GM21576 (cell line): Measurements from ENCODE around the gene MYOD1.

Source experiments
- ATAC-seq: cut with Tn5 transposase; IDR thresholded peaks from one replicate; pipeline ENCODE4 v1.9.1; 2021; ENCODE audit warnings: mild to moderate bottlenecking, moderate library complexity; ENCODE audit not compliant: unreplicated experiment

The MYOD1 gene

DNA sequence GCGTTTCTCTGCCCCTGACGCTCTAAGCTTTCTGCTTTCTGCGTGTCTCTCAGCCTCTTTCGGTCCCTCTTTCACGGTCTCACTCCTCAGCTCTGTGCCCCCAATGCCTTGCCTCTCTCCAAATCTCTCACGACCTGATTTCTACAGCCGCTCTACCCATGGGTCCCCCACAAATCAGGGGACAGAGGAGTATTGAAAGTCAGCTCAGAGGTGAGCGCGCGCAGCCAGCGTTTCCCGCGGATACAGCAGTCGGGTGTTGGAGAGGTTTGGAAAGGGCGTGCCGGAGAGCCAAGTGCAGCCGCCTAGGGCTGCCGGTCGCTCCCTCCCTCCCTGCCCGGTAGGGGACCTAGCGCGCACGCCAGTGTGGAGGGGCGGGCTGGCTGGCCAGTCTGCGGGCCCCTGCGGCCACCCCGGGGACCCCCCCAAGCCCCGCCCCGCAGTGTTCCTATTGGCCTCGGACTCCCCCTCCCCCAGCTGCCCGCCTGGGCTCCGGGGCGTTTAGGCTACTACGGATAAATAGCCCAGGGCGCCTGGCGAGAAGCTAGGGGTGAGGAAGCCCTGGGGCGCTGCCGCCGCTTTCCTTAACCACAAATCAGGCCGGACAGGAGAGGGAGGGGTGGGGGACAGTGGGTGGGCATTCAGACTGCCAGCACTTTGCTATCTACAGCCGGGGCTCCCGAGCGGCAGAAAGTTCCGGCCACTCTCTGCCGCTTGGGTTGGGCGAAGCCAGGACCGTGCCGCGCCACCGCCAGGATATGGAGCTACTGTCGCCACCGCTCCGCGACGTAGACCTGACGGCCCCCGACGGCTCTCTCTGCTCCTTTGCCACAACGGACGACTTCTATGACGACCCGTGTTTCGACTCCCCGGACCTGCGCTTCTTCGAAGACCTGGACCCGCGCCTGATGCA is at the start of gene MYOD1:
TSS of gene MYOD1 (plus strand) at position 544 of the 910 bp plus-strand sequence. CDS start at position 756, 212 bp downstream.
- no peak for ATAC-seq

DNA sequence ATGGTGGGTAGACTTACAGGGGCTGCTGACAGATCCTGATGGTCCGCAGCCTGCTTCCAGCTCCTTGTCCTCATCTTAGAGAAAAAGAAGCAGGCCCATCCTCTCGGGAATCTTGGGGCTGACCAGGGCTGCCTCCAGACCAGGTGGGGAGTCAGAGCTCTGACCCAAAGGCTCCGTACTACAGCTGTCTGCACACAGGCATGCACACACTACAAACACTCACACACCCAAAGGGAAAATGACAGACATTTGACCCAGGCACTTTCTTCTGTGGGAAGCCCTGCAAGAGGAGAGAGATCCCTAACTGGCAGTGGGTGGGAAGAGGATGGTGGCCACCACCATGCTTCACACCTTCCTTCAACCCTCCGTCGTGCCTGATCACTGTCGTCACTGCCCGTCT is 46.9 kb upstream of the MYOD1 start:
- no peak for ATAC-seq

DNA sequence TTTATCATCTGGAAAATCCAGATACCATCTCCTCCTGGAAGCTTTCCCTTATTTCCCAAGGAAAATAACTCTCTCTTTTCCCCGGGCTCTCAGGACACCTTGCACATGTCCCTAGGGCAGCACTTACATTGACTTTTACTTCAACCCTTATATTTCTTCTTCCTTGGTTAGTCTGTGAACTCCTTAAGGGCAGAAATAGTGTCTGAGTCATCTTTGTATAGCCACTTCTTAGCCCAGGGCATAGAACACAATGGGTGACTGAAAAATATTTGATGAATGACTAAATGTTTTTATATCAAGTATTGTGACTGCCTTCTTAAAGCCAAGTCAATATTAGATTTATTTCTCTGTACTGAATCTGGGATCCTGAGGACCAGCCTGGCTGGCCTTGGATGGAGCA is 45.4 kb upstream of the MYOD1 start:
- no peak for ATAC-seq

DNA sequence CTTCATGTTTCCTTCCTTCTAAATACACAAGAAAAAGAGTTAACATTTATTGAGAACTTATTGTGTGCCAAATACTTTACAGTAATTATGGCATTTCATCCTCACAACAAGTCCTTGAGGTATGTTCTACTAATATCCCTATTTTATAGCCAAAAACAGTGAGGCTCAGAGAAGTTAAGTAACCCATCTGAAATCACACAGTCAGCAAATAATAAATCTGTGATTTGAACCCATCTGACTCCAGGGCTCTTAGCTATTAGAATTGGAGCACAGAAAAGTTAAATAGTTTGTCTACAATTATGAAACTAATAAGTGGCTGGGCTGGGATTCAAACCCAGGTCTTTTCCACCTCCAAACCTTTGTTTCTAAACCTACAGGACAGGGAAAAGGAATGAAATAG is 36.5 kb upstream of the MYOD1 start:
- ATAC-seq = no peak

DNA sequence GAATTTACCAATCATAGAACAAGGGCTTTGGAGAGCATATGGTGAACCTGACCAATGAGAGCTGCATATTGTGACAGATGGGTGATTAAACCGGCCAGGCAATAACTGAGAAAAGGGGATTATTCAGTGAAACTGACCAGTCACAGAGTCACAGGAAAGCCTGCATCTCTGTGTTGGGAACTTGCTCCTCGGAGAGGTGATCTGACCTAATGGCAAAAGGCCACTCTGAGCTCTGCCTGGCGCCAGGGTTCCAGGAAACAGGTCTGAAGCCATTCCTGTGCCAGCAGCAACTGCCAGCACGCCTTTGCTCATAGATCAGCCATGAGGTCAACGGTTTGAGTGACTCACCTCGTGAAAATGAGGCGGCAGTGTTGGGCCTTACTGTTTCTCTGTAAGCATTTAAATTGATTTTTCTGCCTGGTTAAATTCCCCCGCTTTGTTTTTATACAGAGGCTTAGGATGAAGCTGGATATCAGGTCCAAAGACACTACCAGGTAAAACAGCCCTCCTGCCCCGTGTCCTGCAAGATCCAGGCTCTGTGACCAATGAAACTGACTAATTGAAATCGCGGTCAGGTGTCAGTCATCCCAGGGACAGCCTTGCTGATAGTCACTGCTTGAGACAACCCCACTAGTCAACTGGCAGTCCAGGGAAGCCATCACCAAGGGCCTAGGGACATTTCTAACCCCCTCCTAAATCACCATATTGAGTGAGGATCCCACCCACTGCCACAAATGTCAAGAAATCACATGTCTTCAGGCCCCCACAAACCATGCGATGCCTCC is 35.8 kb upstream of the MYOD1 start:
- ATAC-seq = no peak

DNA sequence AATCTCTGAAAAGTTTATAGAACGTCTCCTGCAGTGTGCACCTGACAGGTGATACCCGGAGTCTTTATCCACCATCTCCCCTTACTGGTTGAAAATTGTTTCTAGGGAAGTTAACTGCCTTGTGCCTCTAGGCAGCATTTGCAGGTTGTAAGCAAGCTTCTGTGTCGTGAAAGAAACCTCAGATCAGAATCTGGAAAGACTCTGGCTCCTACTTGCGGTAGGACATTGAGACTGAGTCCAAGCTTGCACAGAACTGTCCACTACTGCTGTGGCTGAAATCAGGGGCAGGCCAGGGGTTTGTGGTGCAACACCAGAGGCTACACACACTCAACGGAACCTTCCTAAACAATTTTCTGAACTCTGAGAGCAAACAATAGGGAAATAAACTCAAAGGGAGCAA is 34.8 kb upstream of the MYOD1 start:
- no peak for ATAC-seq

DNA sequence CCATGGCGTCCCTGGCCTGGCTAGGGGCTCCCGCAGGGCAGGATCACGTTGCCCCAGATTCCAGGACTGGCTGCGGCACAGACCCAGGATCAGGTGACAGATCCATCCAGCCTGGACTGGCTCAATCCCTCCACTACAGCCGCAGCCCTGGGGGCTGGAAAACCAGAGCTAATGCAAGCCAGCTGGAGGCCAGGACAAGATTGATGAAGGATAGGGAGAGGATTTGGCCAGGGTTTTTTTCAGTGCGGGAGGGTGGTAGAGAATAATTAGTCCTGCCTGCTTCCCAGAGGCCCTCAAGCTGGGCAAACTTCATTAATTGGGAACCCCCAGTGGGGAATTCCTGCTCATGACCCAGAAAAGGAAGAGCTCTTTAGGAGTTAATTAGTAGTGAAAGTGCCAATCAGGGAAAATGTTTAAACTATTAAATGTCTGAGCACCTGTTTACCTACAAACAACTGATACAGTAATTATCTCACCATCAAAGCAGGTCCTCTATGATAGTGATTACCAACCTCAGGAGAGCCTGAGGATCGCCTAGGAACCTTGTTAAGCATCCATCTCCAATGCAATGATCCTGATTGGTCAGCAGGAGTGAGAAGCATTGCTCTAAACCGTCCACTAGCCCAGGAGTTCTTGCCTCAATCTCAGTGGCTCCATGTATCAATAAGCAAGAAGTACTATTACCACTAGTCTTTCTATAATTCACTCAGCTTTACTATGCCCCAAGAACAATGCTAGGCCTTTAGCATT is 33.0 kb upstream of the MYOD1 start:
- no peak for ATAC-seq

DNA sequence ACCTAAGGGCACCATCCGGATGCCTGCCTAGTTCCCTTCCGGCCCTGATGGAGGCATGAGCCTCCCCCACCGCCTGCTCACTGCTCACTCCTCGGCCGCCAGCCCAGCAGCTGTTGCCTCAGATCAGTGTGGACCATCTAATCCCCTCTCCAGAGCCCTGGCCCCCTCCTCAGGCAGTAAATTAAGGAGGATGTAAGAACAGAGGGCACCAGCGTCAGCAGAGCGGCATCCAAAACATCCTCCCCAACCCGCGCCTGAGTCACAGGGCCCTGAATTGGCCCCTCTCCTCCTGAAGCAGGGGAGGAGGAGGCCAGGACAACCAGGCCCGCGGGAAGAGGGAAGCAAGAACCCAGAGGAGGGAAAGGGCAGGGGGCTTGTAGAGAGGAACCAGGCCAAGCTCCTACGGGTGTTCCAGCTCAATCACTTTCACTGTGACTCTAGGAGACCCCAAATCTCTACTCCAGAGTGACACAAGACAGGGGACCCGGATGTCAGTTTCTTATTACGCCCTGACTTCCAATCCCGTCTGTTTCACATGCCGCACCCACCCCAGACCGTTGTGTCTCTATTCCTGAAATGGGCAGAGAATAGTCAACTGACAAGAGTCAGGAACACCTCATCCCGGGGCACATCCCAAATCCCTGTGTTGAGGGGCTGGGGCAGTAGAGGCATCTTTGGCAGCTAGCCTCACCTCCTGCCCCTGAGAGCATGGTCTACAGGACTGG is 31.3 kb upstream of the MYOD1 start:
- no peak for ATAC-seq

DNA sequence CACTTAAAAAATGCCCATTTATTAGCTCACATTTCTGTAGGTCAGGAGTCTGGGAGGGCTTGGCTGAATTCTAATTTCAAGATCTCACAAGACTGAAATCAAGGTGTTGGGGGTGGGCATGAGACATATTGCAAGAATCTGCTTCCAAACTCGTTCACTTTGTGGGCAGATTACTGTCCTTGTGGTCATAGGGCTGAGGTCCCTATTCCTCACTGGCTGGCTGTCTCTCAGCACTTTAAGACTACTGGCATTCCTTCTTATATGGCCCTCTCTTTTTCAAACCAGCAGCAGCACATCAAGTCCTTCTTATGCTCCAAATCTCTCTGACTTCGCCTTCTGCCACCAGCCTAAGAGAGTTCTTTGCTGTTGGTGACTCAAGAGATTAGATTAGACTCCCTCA is 27.8 kb upstream of the MYOD1 start:
- ATAC-seq = no peak

DNA sequence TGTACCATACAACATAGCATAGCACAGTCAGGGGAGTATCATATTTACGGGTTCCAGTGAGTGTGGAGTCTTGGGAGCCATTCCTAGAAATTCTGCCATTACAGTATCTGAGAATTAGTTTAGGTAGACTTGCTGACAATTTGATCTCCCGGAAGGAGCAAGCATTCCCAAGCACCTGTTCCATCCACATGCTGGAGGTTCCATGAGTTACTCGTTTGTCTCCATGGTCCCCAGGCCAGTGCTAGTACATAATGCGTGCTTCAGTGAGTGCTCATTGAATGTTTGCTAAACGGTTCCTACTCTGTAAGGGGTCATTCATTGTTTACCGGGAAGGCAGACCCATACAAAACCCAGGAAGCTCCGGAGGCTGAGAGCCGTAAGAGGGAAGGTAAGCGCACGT is 27.4 kb upstream of the MYOD1 start:
- ATAC-seq = no peak

DNA sequence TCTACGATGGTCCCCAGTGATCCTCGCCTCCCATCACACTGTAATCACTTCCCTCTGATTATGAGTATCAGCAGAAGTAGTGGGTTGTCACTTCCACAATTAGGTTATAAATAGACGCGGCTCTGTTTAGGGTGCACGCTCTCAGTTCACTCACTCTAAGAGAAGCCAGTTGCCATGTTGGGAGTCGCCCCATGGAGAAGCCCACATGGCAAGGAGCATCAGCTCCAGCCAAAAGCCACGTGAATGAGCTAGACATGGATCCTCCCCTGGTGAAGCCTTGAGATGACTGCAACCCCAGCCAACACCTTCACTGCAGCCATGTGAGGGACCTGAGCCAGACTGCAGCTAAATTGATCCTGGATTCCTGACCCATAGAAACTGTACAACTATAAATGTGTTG is 26.4 kb upstream of the MYOD1 start:
- no peak for ATAC-seq

DNA sequence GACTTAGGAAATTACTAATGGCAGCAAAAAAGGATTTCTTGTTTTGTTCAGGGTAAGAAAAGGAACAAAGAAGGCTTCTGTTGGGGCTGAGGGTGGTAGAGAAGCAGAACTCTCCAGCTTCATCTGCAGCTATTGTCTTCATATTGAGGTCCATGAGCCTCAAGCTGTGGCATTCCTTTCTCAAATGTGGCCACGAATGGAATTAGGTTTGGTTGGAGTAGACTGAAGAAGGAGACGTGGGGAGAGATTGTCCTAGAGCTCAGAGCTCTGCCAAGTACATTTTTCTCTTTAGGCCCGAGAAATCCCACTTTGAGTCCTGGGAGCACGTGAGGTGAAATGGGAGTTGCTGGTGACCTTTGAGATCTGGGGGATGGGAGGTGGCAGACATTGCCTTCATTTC is 25.8 kb upstream of the MYOD1 start:
- no peak for ATAC-seq

DNA sequence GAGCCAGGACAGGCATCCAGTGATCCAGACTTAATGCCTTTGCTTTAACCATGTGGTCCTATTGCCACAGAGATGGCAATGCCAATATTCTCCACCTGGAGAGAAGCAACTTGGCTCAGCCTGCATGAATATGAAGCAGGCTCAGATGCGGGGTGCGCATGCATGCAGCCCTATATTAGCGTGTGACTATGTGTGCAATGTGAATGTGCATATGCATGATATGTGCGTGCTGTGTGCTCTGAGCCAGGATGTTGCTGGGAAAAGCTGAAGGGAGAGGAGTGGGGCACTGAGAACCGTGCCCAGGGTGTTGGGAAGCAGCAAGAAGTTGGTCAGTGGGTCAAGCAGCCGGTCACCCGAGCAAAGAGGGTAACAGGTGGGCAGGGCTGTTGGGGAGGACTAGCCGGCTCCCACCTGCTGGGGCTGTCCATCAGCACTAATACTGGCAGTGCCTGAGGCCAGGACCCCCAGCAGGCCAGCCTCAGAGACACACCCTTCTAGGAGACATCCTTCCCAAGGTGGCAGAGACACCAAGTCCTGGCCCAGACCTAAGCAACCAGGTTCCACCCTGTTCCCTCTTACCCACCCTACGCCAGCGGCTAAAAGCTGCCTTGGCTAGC is 24.8 kb upstream of the MYOD1 start:
- ATAC-seq = no peak

DNA sequence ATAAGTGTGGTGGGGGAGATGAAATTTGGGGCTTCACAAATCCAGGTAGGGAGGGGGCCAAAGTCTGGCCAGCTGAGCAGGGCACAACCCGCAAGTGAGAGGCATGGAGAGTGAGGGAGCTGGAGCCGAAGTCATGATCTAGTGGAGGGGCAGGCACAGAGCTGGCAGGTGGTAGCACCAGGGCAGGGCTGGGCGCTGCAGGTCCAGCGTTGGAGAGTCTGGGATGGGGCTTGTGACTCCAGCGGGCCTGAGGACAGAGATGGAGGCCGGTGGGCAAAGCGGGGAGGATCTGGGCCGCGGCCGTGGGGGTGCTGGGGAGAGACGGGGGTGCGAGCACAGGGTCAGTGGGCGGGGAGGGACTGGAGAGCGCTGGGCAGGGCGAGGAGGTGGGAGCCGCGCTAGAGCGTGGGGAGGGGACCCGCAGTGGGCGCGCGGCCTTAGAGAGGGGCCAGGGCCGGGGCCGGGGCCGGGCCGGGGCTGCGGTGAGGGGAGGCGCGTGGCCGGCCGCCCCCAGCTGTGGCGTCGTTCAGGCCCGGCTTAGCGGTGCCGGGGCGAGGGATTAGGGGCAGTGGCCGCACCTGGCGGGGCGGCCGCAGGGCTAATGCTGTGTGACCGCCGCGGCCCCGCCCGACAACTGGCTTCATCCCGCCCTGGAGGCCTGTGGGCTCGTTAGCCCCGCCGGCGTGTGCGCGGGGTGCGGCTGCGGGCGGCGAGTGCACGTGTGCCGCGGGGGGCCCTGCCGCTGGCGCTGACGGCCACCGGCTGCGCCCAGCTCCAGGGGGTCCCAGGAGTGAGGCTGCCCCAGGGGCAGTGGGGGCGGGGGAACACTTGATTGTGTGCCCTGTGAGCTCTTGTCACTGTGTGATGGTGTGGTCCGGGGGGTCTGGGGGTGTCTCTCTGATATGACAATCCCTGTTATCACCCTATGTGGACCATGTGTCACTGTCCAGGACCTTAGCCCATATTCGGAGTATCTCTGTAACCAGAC is 23.6 kb upstream of the MYOD1 start:
- ATAC-seq = no peak

DNA sequence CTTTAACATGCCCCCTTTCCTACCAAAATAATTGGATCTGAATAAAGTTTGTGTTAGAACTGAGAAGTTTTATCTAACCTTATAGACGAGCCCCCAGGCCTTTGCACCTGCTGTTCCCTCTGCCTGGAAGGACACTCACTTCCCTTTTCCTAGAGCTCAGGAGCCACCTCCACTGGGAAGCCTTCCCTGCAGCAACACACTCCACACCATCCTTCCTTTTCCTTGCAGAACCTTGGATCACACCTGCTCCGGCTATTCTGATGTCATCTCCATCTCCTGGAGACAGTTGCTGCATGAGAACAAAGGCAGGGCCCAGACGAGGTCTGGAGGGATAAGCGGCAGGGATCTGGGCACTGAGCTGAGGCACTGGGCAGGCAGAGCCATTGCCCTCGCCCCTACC is 22.6 kb upstream of the MYOD1 start:
- no peak for ATAC-seq

DNA sequence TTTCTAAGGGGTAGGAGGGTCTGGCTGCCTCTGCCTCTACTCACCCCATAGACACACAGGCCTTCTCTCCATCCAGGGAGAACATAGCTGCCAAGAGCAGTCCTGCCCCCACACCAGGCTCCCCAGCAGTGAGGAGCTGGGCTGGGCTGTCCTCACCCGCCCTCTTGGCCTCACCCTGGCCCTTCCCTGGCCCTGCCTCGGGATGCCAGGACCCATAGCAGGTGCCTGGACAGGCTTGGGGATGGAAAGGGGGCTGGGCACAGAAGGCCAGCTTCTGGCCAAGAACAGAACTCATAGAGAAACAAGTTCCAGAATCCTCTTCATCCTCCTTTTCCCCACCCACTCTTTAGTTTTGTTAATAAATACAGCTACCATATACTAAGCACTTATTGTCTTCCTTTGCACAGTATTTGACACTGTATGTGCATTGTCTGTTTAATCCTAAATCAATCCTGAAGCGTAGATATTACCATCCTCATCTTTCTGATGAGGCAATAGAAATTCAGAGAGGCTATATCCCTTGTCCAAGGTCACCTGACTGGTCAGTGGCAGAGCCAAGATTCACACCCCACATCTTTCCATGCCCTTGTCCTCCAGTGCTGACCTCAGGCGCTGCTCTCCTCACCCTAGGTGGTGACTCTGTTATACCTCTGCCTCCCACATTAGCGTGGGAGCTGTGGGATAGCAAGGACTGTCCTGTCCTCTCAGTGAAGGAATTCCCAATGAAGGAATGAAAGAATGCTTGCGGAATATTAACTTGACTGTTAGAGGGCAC is 22.0 kb upstream of the MYOD1 start:
- ATAC-seq = no peak

DNA sequence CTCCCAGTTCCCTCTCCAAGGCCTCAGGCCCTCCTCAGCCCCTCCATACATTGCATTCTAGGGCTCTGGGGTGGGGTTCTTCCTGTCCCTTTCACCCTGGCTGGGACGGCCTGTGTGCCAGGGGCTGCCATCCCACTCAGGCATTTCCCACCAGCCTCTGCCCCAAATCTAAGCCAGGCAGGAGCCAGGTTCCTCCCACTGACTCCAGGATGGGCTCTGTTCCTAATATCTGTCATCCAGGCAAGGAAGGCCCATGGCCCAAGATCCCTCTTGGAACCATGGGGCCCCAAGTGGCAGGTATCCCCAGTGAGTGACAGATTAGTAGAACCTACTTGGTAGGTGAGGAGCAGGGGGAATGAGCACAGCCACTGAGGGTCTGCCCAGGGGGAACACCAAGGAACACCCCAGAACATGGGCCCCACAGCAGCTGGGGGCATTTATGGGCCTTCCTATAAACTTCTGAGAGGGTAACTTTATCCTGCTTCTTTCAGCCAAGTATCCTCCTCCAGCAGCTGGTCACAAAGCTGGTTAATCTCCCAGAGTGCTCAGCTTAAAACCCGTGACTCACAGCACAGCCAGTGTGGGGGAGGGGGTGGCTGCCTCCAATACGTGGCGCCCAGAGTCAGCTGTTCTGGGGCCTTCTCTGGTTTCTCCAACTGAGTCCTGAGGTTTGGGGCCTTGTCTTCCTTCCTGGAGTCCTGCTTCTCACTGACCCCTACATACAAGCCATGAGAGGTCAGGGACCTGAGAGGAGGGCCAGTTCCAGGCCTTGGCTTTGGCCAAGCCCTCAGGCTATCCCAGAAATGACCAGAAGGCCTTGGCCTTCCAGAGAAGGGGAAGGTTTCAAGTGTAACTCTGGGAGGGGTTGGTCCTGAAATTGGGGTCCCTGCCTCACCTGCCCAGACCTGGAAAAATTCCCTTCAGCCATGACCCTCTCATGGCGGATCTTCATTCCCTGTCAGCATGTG is 19.9 kb upstream of the MYOD1 start:
- ATAC-seq = no peak
